ENCODE measurements around the gene DCBLD2. TPM values are rescaled to one million over a fixed set of nuclear protein-coding genes. Genes with fewer than 3 reads are reported as not detected.
A peak's percentile ranks its signal among the peaks of the same experiment; 100 is the strongest.

DCBLD2 gene
- total and polyA plus RNA-seq, 2 donors (not counting 3 experiments of a cell fraction or from before 2014, with no cell fraction given), result 28.7 to 77.3 TPM

- no peaks in the 10 kb centered on the region for H3K9me1 ChIP-seq (replicated peaks; ENCODE audit: control insufficient read depth, extremely low read depth, insufficient read depth, low read length)
- dilution Hi-C loops (cut with MboI; ENCODE audit: extremely low pct_ligation_motif_present, low sequenced_read_pairs), result no loop called here
- CTCF ChIA-PET, result interaction anchor here (1.3 to 3.0 kb wide), 2 partner anchors 9 to 167 kb away, joined by 9 read pairs; no protein-coding TSS in a partner anchor
Observed at GRCh38 chr3:98769448-98769847, 132.0 kb downstream of the DCBLD2 start.

More at GRCh38 chr3:98769448-98769847, 132.0 kb downstream of the DCBLD2 start:
- H3K9ac ChIP-seq (replicated peaks; ENCODE audit: extremely low read depth, insufficient read depth, low read length), result no peak overlapping the region
- H4K20me1 ChIP-seq (replicated peaks; ENCODE audit: control insufficient read depth, extremely low read depth, insufficient read depth, low read length), result no peaks in the 10 kb centered on the region
- no peak for TF ChIP-seq EZH2 (IDR thresholded peaks at IDR 0.05; ENCODE audit: borderline replicate concordance, low read depth, low read length, severe bottlenecking)
- no peak for TF ChIP-seq FOS (IDR thresholded peaks at IDR 0.05; ENCODE audit: borderline replicate concordance, insufficient read depth, low read length)
- no peak for TF ChIP-seq MYC (IDR thresholded peaks at IDR 0.05; ENCODE audit: low read depth, low read length)
- no peak for TF ChIP-seq CTCF (IDR thresholded peaks at IDR 0.05; ENCODE audit: extremely low read depth in 1 of 2, insufficient read depth in 1 of 2, low read depth in 1 of 2, low read length in 2 of 2)
- H3K9me3 ChIP-seq (replicated peaks; ENCODE audit: control insufficient read depth, insufficient read depth, low read length), result no peaks in the 10 kb centered on the region
- no peak overlapping the region for H3K4me3 ChIP-seq (replicated peaks in 1 of 3; ENCODE audit: insufficient read depth in 1 of 3, low read depth in 1 of 3, low read length in 3 of 3)
- peaks cover 0 to 14% of the 10 kb centered on the region in 2 experiments for H3K36me3 ChIP-seq (ENCODE audit: control insufficient read depth in 2 of 2, extremely low read depth in 1 of 2, insufficient read depth in 2 of 2, low read length in 2 of 2)
- intact Hi-C loops (cut with micrococcal nuclease), result loop anchor here (1.0 kb wide), 1 partner anchor 10 kb away; no protein-coding TSS in a partner anchor
- H3K27ac ChIP-seq (ENCODE audit: insufficient read depth, low read depth, low read length), result no peak overlapping the region
- DNase-seq (ENCODE audit: low read depth, low spot score) (no peak), FAIRE-seq (no peak)
- POLR2A ChIA-PET, result no interaction called here
- peaks cover 3% of the 10 kb centered on the region for H3K79me2 ChIP-seq (ENCODE audit: control insufficient read depth, insufficient read depth, low read length)
- H3K4me1 ChIP-seq (ENCODE audit: control insufficient read depth, extremely low read depth, insufficient read depth, low read length), result peaks cover 37% of the 10 kb centered on the region
- BruUV-seq (replicated peaks), result no TSS peak
- peak overlapping the region; percentile 57 for H3K4me2 ChIP-seq (ENCODE audit: insufficient read depth, low read length)
- H2AFZ ChIP-seq (ENCODE audit: low read depth, low read length), result no peak overlapping the region
- H3K27me3 ChIP-seq (ENCODE audit: control insufficient read depth in 2 of 2, insufficient read depth in 2 of 2, low read length in 2 of 2), result no peaks in the 10 kb centered on the region
